ENCODE results near the gene ADGRD1.
A peak's percentile ranks its signal among the peaks of the same experiment; 100 is the strongest.
"Not testable (repeated sequence)": the region's sequence is repeated elsewhere in the genome, so short reads cannot be mapped to it uniquely, and the experiment has no call there.

Gene ADGRD1

GRCh38 chr12:130953771-130954543, at the start of gene ADGRD1:
Gene ADGRD1 (plus strand): TSS chr12:130953907. CDS start chr12:130954466, 559 bp downstream.
- peak in 8 of 42 donors; percentile 14 to 56 (median 22) for DNase-seq
- intact Hi-C loops (cut with DNase I) = no loop called here

- intact Hi-C loops (cut with DNase I) = no loop called here
- peak in 1 of 42 donors; percentile 6 for DNase-seq
Measured at GRCh38 chr12:130904064-130904463, 49.6 kb upstream of the ADGRD1 start.

- intact Hi-C loops (cut with DNase I) = not testable (repeated sequence)
- peak in 2 of 42 donors; percentile 0 to 9 for DNase-seq
Measured at GRCh38 chr12:130904936-130905455, 48.7 kb upstream of the ADGRD1 start.

DNA sequence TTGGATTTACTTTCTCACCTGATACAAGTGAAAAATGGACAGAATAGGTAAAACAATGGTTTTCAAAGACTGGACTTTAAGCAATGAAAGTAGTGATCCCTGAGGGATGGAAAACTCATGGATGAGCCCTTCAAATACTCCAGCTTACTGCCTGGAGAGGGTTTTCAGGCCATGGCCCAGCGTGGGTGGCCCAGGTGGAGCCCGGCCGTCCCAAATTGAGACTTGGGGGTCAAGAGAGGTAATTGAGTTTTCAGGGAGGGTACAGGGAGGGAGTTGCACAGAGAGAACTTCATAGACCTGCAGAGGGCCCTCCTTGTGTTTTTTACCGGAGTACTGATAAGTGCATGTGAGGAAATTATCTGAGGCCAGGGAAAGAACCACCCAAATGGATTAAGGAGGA, 44.6 kb upstream of the ADGRD1 start:
- peak in 2 of 42 donors; percentile 12 to 17 for DNase-seq
- intact Hi-C loops (cut with DNase I) = no loop called here

DNA sequence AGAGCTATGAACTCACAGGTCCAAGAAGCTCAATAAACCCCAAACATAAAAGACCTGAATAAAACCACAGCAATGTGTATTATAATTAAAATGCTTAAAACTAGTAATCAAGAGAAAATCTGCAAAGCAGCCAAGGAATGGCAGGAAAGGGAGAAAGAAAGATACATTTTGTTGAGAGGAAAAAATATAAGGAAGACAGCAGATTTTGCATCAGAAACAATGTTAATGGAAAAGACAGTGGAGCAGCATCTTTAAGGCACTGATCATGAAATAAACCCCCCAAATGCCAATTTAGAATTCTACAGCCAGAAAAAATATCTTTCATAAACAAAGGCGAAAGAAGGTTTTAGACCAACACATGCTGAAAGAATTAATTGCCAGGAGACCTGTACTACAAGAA, 42.5 kb upstream of the ADGRD1 start:
- intact Hi-C loops (cut with DNase I) = no loop called here

GRCh38 chr12:130911933-130912332, 41.8 kb upstream of the ADGRD1 start:
- no peak for DNase-seq
- intact Hi-C loops (cut with DNase I) = no loop called here

More for the DNA sequence above, 42.5 kb upstream of the ADGRD1 start:
- no peak for DNase-seq

- DNase-seq = peak; percentile 46 to 87 (median 74)
- intact Hi-C loops (cut with DNase I) = no loop called here
Measured at GRCh38 chr12:130916241-130916911, 37.3 kb upstream of the ADGRD1 start.

GRCh38 chr12:130917607-130918006, 36.1 kb upstream of the ADGRD1 start:
- no peak for DNase-seq
- intact Hi-C loops (cut with DNase I) = no loop called here

DNA sequence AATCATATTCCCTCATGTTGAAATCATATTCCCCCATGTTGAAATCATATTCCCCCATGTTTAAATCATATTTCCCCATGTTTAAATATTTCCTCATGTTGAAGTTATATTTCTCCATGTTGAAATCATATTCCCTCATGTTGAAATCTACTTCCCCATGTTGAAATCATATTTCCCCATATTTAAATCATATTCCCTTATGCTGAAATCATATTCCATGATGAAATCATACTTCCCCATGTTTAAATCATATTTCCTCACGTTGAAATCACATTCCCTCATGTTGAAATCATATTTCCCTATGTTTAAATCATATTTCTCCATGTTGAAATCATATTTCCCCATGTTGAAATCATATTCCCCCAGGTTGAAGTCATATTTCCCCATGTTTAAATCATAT, 34.6 kb upstream of the ADGRD1 start:
- DNase-seq = no peak
- intact Hi-C loops (cut with DNase I) = no loop called here

GRCh38 chr12:130920119-130920703, 33.5 kb upstream of the ADGRD1 start:
- no peak for DNase-seq
- intact Hi-C loops (cut with DNase I) = no loop called here

- no peak for DNase-seq
- intact Hi-C loops (cut with DNase I) = no loop called here
Measured at GRCh38 chr12:130920723-130921381, 32.9 kb upstream of the ADGRD1 start.

GRCh38 chr12:130922511-130922953, 31.2 kb upstream of the ADGRD1 start:
- intact Hi-C loops (cut with DNase I) = no loop called here
- no peak for DNase-seq

DNA sequence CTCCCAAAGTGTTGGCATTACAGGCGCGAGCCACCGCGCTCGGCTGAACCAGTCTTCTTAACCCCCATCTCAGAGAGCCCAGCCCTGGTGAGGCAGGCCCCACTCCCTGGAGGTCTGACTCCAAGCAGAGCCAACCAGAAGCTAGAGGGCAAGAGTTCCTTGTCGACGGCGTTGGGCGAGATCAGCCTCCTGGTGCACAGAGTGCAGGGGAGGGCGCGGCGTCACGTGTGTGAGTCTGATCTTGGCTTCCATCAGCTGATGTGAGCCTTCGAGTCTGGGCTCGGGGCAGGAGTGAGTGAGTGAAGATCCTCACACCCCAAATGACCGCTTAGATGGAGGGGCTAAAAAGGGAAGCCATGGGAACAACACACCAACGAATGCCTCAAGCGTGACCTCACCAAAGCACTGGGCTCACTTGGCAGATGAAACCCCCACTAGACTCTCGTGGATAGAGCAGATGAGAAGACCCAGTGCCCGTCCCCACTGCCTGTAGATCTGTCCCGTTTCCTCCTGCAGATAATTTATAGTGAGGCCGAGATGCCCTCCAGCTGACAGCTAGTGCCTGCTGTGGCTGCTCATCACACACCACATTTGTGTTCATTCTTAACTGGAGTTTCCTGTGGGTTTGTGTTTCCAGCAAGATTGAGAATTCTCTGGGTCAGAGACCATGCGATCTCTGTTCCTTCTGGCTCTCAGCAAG, 28.6 kb upstream of the ADGRD1 start:
- no peak for DNase-seq
- intact Hi-C loops (cut with DNase I) = no loop called here

DNA sequence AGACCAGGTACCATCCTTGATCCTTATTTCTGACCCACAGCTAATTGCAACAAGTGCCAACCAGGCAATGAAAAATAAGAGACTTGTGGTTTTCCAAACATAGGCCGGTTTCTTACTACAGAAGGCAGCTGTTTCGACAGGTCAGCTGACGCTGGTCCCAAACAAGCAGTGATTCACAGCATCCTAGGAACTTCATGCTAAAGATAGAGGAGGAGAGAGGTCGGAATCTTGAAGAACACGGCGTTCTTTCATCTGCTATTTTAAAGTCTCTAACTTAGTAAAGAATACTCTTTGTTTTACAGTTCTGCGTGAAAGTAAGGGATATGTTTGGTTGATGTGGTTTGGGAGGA, 28.1 kb upstream of the ADGRD1 start:
- DNase-seq = peak in 11 of 42 donors; percentile 9 to 44 (median 25)
- intact Hi-C loops (cut with DNase I) = no loop called here

DNA sequence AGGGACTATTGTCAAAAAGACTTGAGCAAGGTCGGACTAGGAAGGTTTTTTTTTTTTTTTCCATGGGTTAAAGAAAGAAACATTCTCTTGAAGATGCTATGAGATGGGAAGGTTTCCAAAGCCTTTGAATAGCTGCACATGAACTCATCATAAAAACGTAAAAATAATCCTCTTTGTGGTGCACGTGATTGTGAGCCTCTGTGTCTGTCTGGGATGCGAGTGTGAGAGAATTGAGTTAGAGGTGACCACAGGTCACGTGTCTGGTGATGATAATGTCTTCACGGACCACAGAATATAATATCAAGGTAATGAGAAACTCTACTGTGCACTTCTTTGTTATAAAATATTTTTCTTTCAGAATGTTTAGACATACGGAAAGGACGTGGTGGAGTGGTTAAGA, 24.3 kb upstream of the ADGRD1 start:
- intact Hi-C loops (cut with DNase I) = no loop called here
- no peak for DNase-seq

DNA sequence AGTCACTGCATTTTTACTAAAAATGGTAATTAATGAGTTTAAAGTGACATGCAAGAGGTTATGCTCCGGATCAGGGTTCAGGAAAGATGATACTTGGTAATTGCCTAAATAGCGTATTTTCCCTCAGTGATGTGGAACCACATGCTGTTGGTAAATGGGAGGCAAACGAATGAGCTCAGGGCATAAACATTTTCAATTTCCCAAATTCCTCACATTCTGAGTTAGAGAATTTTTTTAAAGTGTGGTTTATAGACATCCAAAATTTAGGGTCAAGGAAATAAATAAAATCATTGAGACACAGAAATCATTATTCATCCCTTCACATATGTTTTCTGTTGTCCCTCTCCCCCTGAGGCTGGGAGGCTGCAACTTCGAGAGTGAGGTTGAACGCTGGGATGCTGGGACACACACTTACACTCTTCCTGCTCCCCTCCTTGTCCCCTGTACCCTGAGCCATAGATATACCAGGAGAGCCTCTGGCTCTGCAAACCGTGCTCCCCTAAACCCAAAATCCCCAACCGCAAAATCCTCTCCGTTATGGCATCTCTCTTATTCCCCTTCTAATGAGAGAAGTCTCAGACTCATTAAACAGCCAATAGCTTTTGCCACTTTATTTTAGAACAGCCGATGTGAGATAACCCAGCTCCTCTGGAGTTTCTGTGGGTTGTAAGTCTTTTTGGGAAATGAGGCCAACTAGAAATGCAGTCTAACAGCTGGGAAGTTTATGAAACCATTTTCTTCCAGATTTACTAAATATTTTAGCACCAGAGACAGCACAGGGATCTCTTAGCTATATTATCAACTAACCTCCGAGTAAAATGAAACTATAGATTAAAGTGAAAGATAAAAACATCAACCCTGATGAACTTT, 21.4 kb upstream of the ADGRD1 start:
- peak in 1 of 42 donors; percentile 7 for DNase-seq
- intact Hi-C loops (cut with DNase I) = no loop called here

DNA sequence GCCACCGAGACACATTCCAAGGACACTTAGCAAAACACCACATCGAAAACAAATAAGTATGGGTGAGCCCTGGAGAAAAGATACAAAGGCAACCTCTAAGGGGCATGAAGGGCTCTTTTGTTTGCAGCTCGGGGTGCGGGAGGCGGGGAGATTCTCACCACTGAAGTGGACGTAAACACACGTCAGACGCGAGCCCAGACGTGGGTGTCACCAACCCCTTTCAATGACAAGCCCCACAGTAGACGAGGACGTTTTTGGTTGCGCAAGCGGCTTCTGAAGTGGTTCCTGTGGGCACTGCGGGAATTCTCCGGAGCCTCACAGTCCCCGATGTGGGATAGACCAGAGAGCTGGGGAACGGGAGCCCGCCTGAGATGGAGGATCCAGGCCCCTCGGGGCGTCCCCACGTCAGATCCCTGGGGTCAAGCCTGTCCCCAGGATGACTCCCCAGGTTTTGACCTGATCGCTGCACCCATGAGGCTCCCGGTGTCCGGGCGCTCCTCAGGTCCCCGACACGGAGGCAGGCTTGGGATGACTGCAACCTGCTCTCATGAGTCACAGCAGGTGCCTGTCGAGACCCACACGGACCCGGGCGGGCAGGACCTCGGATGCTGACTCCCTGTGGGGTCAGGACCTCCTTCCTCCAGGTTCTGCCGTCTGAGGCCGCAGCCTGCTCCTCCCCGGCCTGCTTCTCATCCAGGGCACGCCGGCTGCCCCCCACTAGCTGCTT, 20.3 kb upstream of the ADGRD1 start:
- DNase-seq = peak in 2 of 42 donors; percentile 12 to 33
- intact Hi-C loops (cut with DNase I) = no loop called here
